Activated T-helper 1 cell treated with anti-CD3 and anti-CD28 coated beads, Interleukin-12 subunit alpha, Interleukin-12 subunit beta, Interleukin-2, Interleukin-4 antibody, amounts not matched to agents 30 ng/mL and 10 ng/mL and 1 ng/mL, durations not matched to agents 14 hours and 24 hours and 36 hours (primary cell): ENCODE data around the gene SLC9A9. TPM values are rescaled to one million over a fixed set of nuclear protein-coding genes. Genes with fewer than 3 reads are reported as not detected.

ENCODE experiments used
- DNase-seq: peaks from one replicate; pipeline ENCODE4 v3.0.0; 2021; ENCODE audit warnings: low spot score
- H3K27ac Mint-ChIP-seq: one replicate; pipeline ENCODE4 v1.8.0; 2021; ENCODE audit warnings: mild to moderate bottlenecking, mixed read lengths
- H3K27me3 Mint-ChIP-seq: one replicate; pipeline ENCODE4 v1.8.0; 2022; ENCODE audit warnings: mild to moderate bottlenecking, moderate library complexity, mixed read lengths; ENCODE audit not compliant: insufficient read depth
- H3K36me3 Mint-ChIP-seq: one replicate; pipeline ENCODE4 v1.8.0; 2021; ENCODE audit warnings: low read depth, mixed read lengths
- H3K4me1 Mint-ChIP-seq: one replicate; pipeline ENCODE4 v1.8.0; 2021; ENCODE audit warnings: low read depth, mixed read lengths
- H3K4me3 Mint-ChIP-seq: one replicate; pipeline ENCODE4 v1.8.0; 2021; ENCODE audit warnings: mild to moderate bottlenecking, moderate library complexity, mixed read lengths
- H3K9me3 Mint-ChIP-seq: one replicate; pipeline ENCODE4 v1.8.0; 2021; ENCODE audit warnings: mixed read lengths
- intact Hi-C: fragments of 100-400 bp; cut with micrococcal nuclease; formaldehyde crosslinking; loops from one replicate; pipeline ENCODE4 v1.15.1; 2024
- total RNA-seq: library from RNA; stranded (reverse); gene quantifications from 2 replicates; pipeline ENCODE4 v1.2.3, GENCODE V29; 2022

Gene SLC9A9
- total RNA-seq, 1 donor from 2014 or later, result 0.88 TPM

- Mint-ChIP-seq H3K27me3 (peaks cover 2% of the 10 kb centered on the region), H3K9me3 (peaks cover 6% of the 10 kb centered on the region), H3K36me3 (peaks cover 1% of the 10 kb centered on the region)
Measured at GRCh38 chr3:143548861-143549497, 299.3 kb downstream of the SLC9A9 start.

GRCh38 chr3:143548393-143548792, 299.9 kb downstream of the SLC9A9 start:
- H3K27me3 Mint-ChIP-seq, result peaks cover 2% of the 10 kb centered on the region
- intact Hi-C loops, result no loop called here
- no peaks in the 10 kb centered on the region for H3K4me1 Mint-ChIP-seq
- peaks cover 6% of the 10 kb centered on the region for H3K9me3 Mint-ChIP-seq
- H3K4me3 Mint-ChIP-seq, result no peak overlapping the region
- no peak overlapping the region for H3K27ac Mint-ChIP-seq
- DNase-seq, result no peak
- peaks cover 1% of the 10 kb centered on the region for H3K36me3 Mint-ChIP-seq

More at GRCh38 chr3:143548861-143549497, 299.3 kb downstream of the SLC9A9 start:
- intact Hi-C loops, result no loop called here
- Mint-ChIP-seq H3K27ac (no peak overlapping the region), H3K4me1 (no peaks in the 10 kb centered on the region), H3K4me3 (no peak overlapping the region)
- DNase-seq, result no peak

- intact Hi-C loops, result loop anchor here (5.0 kb wide), 3 partner anchors 134 to 309 kb away; partner anchors contain the start of gene SLC9A9
- Mint-ChIP-seq H3K4me1 (peaks cover 14% of the 10 kb centered on the region), H3K27me3 (peaks cover 2% of the 10 kb centered on the region)
Measured at GRCh38 chr3:143538577-143538981, 309.7 kb downstream of the SLC9A9 start.

GRCh38 chr3:143538061-143538460, 310.2 kb downstream of the SLC9A9 start:
- peaks cover 2% of the 10 kb centered on the region for H3K27me3 Mint-ChIP-seq
- H3K27ac Mint-ChIP-seq, result no peak overlapping the region
- DNase-seq, result no peak
- intact Hi-C loops, result loop anchor here (5.0 kb wide), 3 partner anchors 134 to 309 kb away; partner anchors contain the start of gene SLC9A9
- no peaks in the 10 kb centered on the region for H3K36me3 Mint-ChIP-seq
- no peak overlapping the region for H3K4me3 Mint-ChIP-seq
- no peaks in the 10 kb centered on the region for H3K9me3 Mint-ChIP-seq
- peaks cover 14% of the 10 kb centered on the region for H3K4me1 Mint-ChIP-seq

More at GRCh38 chr3:143538577-143538981, 309.7 kb downstream of the SLC9A9 start:
- H3K36me3 Mint-ChIP-seq, result no peaks in the 10 kb centered on the region
- no peaks in the 10 kb centered on the region for H3K9me3 Mint-ChIP-seq
- no peak for DNase-seq
- H3K27ac Mint-ChIP-seq, result no peak overlapping the region
- no peak overlapping the region for H3K4me3 Mint-ChIP-seq

- DNase-seq, result no peak
- peaks cover 2% of the 10 kb centered on the region for H3K27me3 Mint-ChIP-seq
- H3K27ac Mint-ChIP-seq, result no peak overlapping the region
- no peaks in the 10 kb centered on the region for H3K9me3 Mint-ChIP-seq
- no peaks in the 10 kb centered on the region for H3K36me3 Mint-ChIP-seq
- H3K4me1 Mint-ChIP-seq, result peaks cover 14% of the 10 kb centered on the region
- no peak overlapping the region for H3K4me3 Mint-ChIP-seq
- intact Hi-C loops, result loop anchor here (1.0 to 5.0 kb wide), 9 partner anchors 49 to 476 kb away; partner anchors contain the start of gene SLC9A9
Measured at GRCh38 chr3:143536817-143537535, 311.3 kb downstream of the SLC9A9 start.

- peaks cover 14% of the 10 kb centered on the region for H3K4me1 Mint-ChIP-seq
- peaks cover 2% of the 10 kb centered on the region for H3K27me3 Mint-ChIP-seq
- no peaks in the 10 kb centered on the region for H3K9me3 Mint-ChIP-seq
- intact Hi-C loops, result loop anchor here (1.0 to 5.0 kb wide), 9 partner anchors 50 to 475 kb away; partner anchors contain the start of gene SLC9A9
- no peaks in the 10 kb centered on the region for H3K36me3 Mint-ChIP-seq
- no peak overlapping the region for H3K4me3 Mint-ChIP-seq
- no peak for DNase-seq
- no peak overlapping the region for H3K27ac Mint-ChIP-seq
Measured at GRCh38 chr3:143535994-143536784, 312.1 kb downstream of the SLC9A9 start.

- Mint-ChIP-seq H3K27ac (no peak overlapping the region), H3K4me1 (peaks cover 14% of the 10 kb centered on the region), H3K9me3 (no peaks in the 10 kb centered on the region), H3K4me3 (no peak overlapping the region), H3K27me3 (peaks cover 5% of the 10 kb centered on the region), H3K36me3 (peaks cover 2% of the 10 kb centered on the region)
- no peak for DNase-seq
- intact Hi-C loops, result no loop called here
Measured at GRCh38 chr3:143533391-143533790, 314.9 kb downstream of the SLC9A9 start.

- H3K27ac Mint-ChIP-seq, result no peak overlapping the region
- intact Hi-C loops, result no loop called here
- H3K36me3 Mint-ChIP-seq, result peaks cover 4% of the 10 kb centered on the region
- no peak for DNase-seq
- no peaks in the 10 kb centered on the region for H3K9me3 Mint-ChIP-seq
- H3K4me3 Mint-ChIP-seq, result no peak overlapping the region
- peaks cover 14% of the 10 kb centered on the region for H3K4me1 Mint-ChIP-seq
- H3K27me3 Mint-ChIP-seq, result peaks cover 5% of the 10 kb centered on the region
Measured at GRCh38 chr3:143532091-143532490, 316.2 kb downstream of the SLC9A9 start.

GRCh38 chr3:143531101-143531500, 317.2 kb downstream of the SLC9A9 start:
- intact Hi-C loops, result no loop called here
- H3K36me3 Mint-ChIP-seq, result peaks cover 4% of the 10 kb centered on the region
- no peak overlapping the region for H3K4me3 Mint-ChIP-seq
- H3K27ac Mint-ChIP-seq, result no peak overlapping the region
- H3K9me3 Mint-ChIP-seq, result no peaks in the 10 kb centered on the region
- H3K4me1 Mint-ChIP-seq, result peaks cover 6% of the 10 kb centered on the region
- H3K27me3 Mint-ChIP-seq, result peaks cover 5% of the 10 kb centered on the region
- DNase-seq, result no peak

- peaks cover 5% of the 10 kb centered on the region for H3K27me3 Mint-ChIP-seq
- H3K9me3 Mint-ChIP-seq, result no peaks in the 10 kb centered on the region
- H3K4me3 Mint-ChIP-seq, result no peak overlapping the region
- intact Hi-C loops, result no loop called here
- DNase-seq, result no peak
- no peaks in the 10 kb centered on the region for H3K4me1 Mint-ChIP-seq
- H3K36me3 Mint-ChIP-seq, result peaks cover 4% of the 10 kb centered on the region
- H3K27ac Mint-ChIP-seq, result no peak overlapping the region
Measured at GRCh38 chr3:143529798-143530197, 318.5 kb downstream of the SLC9A9 start.

GRCh38 chr3:143529018-143529478, 319.2 kb downstream of the SLC9A9 start:
- Mint-ChIP-seq H3K4me3 (no peak overlapping the region), H3K27ac (no peak overlapping the region), H3K4me1 (no peaks in the 10 kb centered on the region), H3K9me3 (peaks cover 2% of the 10 kb centered on the region), H3K36me3 (peaks cover 4% of the 10 kb centered on the region), H3K27me3 (peaks cover 3% of the 10 kb centered on the region)
- no peak for DNase-seq
- intact Hi-C loops, result no loop called here

- Mint-ChIP-seq H3K9me3 (peaks cover 5% of the 10 kb centered on the region), H3K27ac (no peak overlapping the region), H3K4me3 (no peak overlapping the region), H3K36me3 (peaks cover 4% of the 10 kb centered on the region), H3K27me3 (peaks cover 3% of the 10 kb centered on the region), H3K4me1 (no peaks in the 10 kb centered on the region)
- DNase-seq, result no peak
- intact Hi-C loops, result no loop called here
Measured at GRCh38 chr3:143526011-143526545, 322.2 kb downstream of the SLC9A9 start.
